Peyer's patch (tissue), 4 donors: ENCODE data around the gene STOML2.

Experiments used
- CTCF ChIP-seq, 6 experiments: fragments of 450-650 bp in 4 of 6; fragments of 200-600 bp in 2 of 6; sonication (generic) in 1 of 6; IDR thresholded peaks; one replicate each; pipeline ENCODE4 v1.5.1; 2017 to 2019; ENCODE audit warnings: antibody characterized with exemption in 6 of 6, mild to moderate bottlenecking in 3 of 6, moderate library complexity in 1 of 6
- POLR2A ChIP-seq, 2 donors: fragments of 450-650 bp; IDR thresholded peaks; one replicate each; pipeline ENCODE4 v1.5.1; 2017; ENCODE audit warnings: antibody characterized with exemption in 2 of 2, mild to moderate bottlenecking in 2 of 2, moderate library complexity in 2 of 2

- TF ChIP-seq POLR2A (IDR thresholded peaks at IDR 0.05), result no peak
- no peak for TF ChIP-seq CTCF (IDR thresholded peaks at IDR 0.05)
Observed at GRCh38 chr9:35097573-35097972, 5.4 kb downstream of the STOML2 start.
